ENCODE data around the gene ZBP1. TPM values are rescaled to one million over a fixed set of nuclear protein-coding genes. Genes with fewer than 3 reads are reported as not detected.

ZBP1 gene
- total RNA-seq, 2 experiments from 2014 or later: 39.0 to 40.1 TPM

DNA sequence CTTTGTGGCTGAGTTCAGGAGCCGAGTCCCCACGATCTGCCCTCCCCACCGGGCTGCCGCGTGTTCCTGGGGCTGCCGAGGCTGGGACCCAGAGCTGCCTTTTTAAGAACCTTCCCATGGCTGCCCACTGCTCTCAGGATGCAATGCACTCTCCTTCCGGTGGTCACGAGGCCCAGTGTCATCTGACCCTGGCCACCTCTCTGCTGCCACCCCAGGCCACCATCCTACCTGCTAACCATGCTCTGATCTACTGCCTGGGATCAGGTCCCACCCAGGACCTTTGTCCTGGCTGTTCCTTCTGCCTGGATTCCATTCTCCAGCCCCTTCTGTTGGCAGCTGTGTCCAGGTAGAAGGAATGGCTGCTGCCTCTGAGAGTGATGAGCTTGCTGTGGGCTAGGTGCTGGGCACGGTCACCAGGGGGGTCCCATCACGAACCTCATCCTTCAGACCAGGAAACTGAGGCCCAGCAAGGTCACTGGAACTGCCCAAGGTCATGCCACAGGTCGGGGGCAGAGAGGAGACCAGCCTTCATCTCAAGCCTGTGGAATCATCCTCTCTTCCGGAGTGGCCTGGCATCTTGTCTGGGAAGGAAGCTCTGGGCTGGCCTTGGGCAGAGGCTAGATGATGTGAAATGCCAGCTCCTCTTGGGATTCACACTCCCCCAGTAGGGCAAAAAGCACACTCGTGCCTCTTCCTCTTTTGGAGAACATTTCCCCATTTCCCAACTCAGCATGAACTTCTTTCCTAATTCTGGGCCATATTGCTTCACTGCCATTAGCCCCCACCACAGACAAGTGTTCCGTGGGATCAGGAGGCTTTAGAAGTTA is 38.8 kb downstream of the ZBP1 start:
- ATAC-seq (ENCODE audit: poor library complexity) (no peak), DNase-seq (no peak)
- POLR2A ChIA-PET: no interaction called here
- no peak overlapping the region for H3K27ac Mint-ChIP-seq
- intact Hi-C loops (cut with DNase I, micrococcal nuclease): no loop called here
- H3K9me3 ChIP-seq (ENCODE audit: control insufficient read depth in 1 of 2, insufficient read depth in 1 of 2, low read length in 2 of 2): peaks cover 0 to under 1% of the 10 kb centered on the region in 2 experiments
- no peaks in the 10 kb centered on the region for H3K36me3 Mint-ChIP-seq (ENCODE audit: low read depth)
- H3K27me3 ChIP-seq (ENCODE audit: control insufficient read depth in 1 of 2, insufficient read depth in 2 of 2, low read length in 2 of 2): peaks cover 20 to 22% of the 10 kb centered on the region in 2 experiments
- no peak overlapping the region for H3K4me3 ChIP-seq (ENCODE audit: low read length)
- peaks cover 75% of the 10 kb centered on the region for H3K27me3 Mint-ChIP-seq
- no peaks in the 10 kb centered on the region for H3K9me3 Mint-ChIP-seq
- TF ChIP-seq, protein P1, sequence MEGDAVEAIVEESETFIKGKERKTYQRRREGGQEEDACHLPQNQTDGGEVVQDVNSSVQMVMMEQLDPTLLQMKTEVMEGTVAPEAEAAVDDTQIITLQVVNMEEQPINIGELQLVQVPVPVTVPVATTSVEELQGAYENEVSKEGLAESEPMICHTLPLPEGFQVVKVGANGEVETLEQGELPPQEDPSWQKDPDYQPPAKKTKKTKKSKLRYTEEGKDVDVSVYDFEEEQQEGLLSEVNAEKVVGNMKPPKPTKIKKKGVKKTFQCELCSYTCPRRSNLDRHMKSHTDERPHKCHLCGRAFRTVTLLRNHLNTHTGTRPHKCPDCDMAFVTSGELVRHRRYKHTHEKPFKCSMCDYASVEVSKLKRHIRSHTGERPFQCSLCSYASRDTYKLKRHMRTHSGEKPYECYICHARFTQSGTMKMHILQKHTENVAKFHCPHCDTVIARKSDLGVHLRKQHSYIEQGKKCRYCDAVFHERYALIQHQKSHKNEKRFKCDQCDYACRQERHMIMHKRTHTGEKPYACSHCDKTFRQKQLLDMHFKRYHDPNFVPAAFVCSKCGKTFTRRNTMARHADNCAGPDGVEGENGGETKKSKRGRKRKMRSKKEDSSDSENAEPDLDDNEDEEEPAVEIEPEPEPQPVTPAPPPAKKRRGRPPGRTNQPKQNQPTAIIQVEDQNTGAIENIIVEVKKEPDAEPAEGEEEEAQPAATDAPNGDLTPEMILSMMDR (IDR thresholded peaks at IDR 0.05): no peak
- H3K4me3 Mint-ChIP-seq: no peak overlapping the region
- H3K4me1 Mint-ChIP-seq (ENCODE audit: low read depth): no peaks in the 10 kb centered on the region
- CTCF ChIA-PET: interaction anchor here (0.5 kb wide), 1 partner anchor 331 kb away, joined by 3 read pairs; no protein-coding TSS in a partner anchor
- H3K4me1 ChIP-seq (ENCODE audit: insufficient read depth, low read length): peaks cover 3% of the 10 kb centered on the region
- no peak overlapping the region for H3K27ac ChIP-seq (ENCODE audit: low read depth in 1 of 2, low read length in 2 of 2)
- H3K36me3 ChIP-seq (ENCODE audit: insufficient read depth, low read length): no peaks in the 10 kb centered on the region

DNA sequence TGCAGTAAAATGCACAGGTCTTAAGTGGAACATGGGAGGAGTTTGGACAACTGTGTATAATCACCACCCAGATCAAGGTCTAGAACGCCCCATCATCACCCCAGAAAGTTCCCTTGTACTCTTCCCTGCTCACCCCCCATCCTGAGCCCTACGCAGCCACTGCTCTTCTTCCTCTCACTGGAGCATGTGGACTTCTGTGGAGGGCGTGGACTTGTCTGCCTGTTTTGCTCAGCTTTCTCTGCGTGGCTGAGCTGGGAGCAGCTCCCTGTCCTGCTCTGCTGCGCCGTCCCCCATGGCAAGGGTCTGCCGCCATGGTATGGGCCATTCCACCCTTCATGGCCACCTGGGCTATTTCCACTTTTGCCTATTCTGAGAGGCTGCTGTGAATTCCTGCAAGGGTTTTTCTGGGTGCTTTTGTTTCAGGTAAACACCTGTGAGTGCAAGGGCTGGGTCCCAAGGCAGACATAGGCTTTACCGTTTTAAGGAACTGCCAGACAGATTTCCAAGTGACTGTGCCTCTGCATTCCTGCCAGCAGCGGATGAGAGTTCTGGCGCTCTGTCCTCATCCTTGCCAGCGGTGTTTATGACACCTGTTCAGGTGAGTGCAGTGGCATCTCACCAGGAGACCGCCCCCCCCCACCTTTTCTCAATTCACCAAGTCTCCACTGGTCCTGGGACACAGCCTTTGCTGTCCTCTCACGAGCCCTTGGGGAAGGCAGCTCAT is 39.6 kb downstream of the ZBP1 start:
- H3K9me3 Mint-ChIP-seq: no peaks in the 10 kb centered on the region
- H3K27me3 Mint-ChIP-seq: peaks cover 73% of the 10 kb centered on the region
- no peak overlapping the region for H3K4me3 ChIP-seq (ENCODE audit: low read length)
- H3K4me3 Mint-ChIP-seq: no peak overlapping the region
- H3K27ac ChIP-seq (ENCODE audit: low read depth in 1 of 2, low read length in 2 of 2): no peak overlapping the region
- ATAC-seq (ENCODE audit: poor library complexity) (no peak), DNase-seq (no peak)
- H3K4me1 ChIP-seq (ENCODE audit: insufficient read depth, low read length): peaks cover 3% of the 10 kb centered on the region
- H3K9me3 ChIP-seq (ENCODE audit: control insufficient read depth in 1 of 2, insufficient read depth in 1 of 2, low read length in 2 of 2): no peaks in the 10 kb centered on the region
- ChIA-PET POLR2A (no interaction called here), CTCF (no interaction called here)
- no peaks in the 10 kb centered on the region for H3K36me3 ChIP-seq (ENCODE audit: insufficient read depth, low read length)
- peaks cover 27% of the 10 kb centered on the region in 2 experiments for H3K27me3 ChIP-seq (ENCODE audit: control insufficient read depth in 1 of 2, insufficient read depth in 2 of 2, low read length in 2 of 2)
- no peaks in the 10 kb centered on the region for H3K4me1 Mint-ChIP-seq (ENCODE audit: low read depth)
- intact Hi-C loops (cut with DNase I, micrococcal nuclease): no loop called here
- H3K27ac Mint-ChIP-seq: no peak overlapping the region
- TF ChIP-seq, protein P1 (IDR thresholded peaks at IDR 0.05): no peak
- H3K36me3 Mint-ChIP-seq (ENCODE audit: low read depth): no peaks in the 10 kb centered on the region

DNA sequence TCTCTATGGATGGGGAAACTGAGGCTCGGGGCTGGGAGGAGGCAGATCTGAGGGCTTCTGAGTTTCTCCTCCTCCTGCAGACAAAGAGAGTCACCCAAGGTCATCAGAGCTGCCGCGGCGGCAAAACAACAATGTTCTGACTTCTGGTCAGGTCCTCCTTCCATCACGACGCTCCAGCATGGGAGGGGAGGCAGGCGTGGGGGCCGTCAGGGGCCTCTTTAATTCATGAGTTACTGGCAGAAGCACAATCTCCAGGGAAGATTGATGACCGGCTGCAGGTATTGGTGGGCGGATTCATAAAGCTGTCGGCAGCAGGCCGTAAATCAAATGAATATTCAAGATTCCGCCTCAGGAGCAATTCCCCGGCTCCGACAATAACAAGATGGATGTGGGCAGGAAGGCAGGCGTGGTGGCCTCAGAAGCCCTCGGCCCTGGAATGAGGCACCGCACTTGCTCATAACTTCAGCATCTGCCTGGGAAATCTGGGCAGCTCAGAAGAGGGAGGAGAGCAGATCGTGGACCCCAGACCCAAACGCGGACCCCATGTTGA is 40.3 kb downstream of the ZBP1 start:
- ChIA-PET CTCF (no interaction called here), POLR2A (no interaction called here)
- TF ChIP-seq, protein P1 (IDR thresholded peaks at IDR 0.05): no peak

More for the DNA sequence above, 40.3 kb downstream of the ZBP1 start:
- no peak overlapping the region for H3K27ac ChIP-seq (ENCODE audit: low read depth in 1 of 2, low read length in 2 of 2)
- H3K4me3 ChIP-seq (ENCODE audit: low read length): no peak overlapping the region
- Mint-ChIP-seq H3K27ac (no peak overlapping the region), H3K4me3 (no peak overlapping the region), H3K27me3 (peaks cover 67% of the 10 kb centered on the region), H3K4me1 (ENCODE audit: low read depth) (no peaks in the 10 kb centered on the region), H3K36me3 (ENCODE audit: low read depth) (no peaks in the 10 kb centered on the region), H3K9me3 (no peaks in the 10 kb centered on the region)
- no peak for ATAC-seq (ENCODE audit: poor library complexity)
- peaks cover 22 to 32% of the 10 kb centered on the region in 2 experiments for H3K27me3 ChIP-seq (ENCODE audit: control insufficient read depth in 1 of 2, insufficient read depth in 2 of 2, low read length in 2 of 2)
- intact Hi-C loops (cut with DNase I, micrococcal nuclease): no loop called here
- DNase-seq: no peak
- peaks cover 3% of the 10 kb centered on the region for H3K4me1 ChIP-seq (ENCODE audit: insufficient read depth, low read length)
- no peaks in the 10 kb centered on the region for H3K36me3 ChIP-seq (ENCODE audit: insufficient read depth, low read length)
- no peaks in the 10 kb centered on the region for H3K9me3 ChIP-seq (ENCODE audit: control insufficient read depth in 1 of 2, insufficient read depth in 1 of 2, low read length in 2 of 2)

All from CD4-positive, alpha-beta T cell (primary cell).